Measurements from ENCODE around the gene TMEM252.

TMEM252 gene

DNA sequence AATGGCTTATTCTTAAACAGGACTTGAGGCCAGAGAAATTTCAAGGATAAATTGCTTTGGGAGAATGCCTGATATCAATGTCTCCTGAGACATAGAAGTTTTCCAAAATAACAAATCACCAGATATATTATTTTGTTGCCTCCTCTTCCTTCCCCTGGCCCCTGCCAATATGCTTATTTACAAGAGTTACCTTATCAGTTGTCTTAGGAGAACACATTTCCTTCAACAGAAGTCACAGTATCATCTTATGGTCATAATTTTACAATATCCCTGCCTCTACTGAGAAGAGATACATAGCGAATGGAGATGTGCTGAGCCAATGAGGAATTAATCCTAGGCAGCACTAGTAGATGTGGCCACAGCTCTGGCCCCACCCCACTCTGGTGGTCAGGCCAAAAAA is 43.1 kb downstream of the TMEM252 start:
- no peak for DNase-seq (ENCODE audit: low spot score)

DNA sequence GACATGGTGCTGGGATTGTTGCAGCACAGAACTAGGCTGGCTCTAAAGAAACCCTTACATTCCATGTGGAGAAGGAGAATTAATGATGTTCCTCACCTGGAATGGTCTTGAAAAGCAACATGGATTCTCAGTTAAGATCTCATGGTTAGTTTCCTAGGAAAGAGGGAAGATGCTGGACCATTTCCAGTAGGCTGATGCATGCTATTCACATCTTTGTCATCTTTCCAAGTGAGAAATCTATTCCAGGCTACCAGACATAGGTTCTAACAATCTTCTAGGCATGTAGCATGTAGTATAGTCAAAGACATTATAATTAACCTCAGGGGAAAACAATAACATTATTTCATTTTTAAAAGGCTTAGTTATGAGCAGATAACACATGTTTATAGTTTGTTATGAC is 44.3 kb downstream of the TMEM252 start:
- no peak for DNase-seq (ENCODE audit: low spot score)

DNA sequence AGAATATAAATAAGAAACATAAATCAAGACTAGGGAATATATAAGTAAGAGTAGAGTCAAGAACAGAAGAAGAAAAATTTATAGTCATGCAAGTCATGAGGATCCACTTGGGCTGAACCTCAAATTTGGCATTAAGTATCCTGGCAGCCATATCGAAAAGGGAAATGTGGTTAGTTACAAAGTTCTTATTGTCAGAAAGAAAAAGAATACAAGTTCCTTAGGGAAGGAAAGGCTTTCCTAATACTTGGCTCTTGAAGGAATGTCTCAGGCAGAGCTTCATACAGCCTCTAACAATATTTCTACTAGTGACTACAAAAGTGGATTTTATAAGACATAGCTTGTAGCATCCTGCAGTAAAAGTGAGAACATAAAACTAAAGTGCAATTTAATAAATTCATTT is 45.4 kb downstream of the TMEM252 start:
- DNase-seq (ENCODE audit: low spot score), result no peak

- no peak for DNase-seq (ENCODE audit: low spot score)
Observed at GRCh38 chr9:68493958-68494577, 46.6 kb downstream of the TMEM252 start.

DNA sequence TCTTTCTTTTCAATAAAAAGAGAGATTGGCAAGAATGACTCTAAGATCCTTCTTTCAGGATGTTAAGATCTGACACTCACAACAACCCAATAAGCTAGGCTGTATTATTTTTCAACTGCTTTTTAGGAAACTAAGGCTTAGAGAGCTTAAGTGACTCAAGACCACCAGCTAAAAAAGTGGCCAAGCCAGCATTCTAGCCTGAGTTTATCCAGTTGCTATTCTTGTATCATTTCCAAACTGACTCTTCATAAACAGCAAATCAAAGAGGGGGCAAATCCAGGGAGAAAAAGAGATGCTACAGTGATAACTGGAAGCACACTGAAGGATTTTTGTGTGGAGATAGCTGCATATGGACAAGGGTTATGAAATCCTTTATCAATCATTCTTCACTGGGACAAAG is 47.1 kb downstream of the TMEM252 start:
- no peak for DNase-seq (ENCODE audit: low spot score)

DNA sequence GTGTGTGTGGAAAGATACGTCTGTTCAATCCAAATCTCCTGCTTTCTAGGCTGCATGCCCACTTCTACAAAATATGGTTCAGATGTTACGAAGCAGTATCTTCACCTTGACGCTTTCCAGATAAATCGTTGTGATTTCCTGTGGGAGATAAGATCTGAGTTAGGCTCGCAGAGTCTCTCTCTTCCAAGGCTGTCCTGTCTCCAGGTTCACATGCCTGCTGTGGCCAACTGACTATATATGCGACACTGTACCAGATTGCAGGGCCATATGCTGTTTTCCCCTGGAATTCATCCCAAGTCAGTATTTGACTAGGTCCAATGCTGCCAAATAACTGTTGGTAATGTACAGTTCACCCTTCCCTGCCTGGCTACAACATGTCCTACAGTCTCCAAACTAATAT is 47.9 kb downstream of the TMEM252 start:
- DNase-seq (ENCODE audit: low spot score), result no peak

GRCh38 chr9:68489646-68490045 is 51.0 kb downstream of the TMEM252 start:
- no peak for DNase-seq (ENCODE audit: low spot score)

GRCh38 chr9:68488126-68488525 is 52.6 kb downstream of the TMEM252 start:
- DNase-seq (ENCODE audit: low spot score), result no peak

Data from D341Med (cell line).